GM21390 (cell line): ENCODE results near the gene CPPED1.
"Not testable (repeated sequence)": the region's sequence is repeated elsewhere in the genome, so short reads cannot be mapped to it uniquely, and the experiment has no call there.

Source experiments
- ATAC-seq: cut with Tn5 transposase; IDR thresholded peaks from one replicate; pipeline ENCODE4 v1.9.1; 2021; ENCODE audit not compliant: unreplicated experiment

The CPPED1 gene

GRCh38 chr16:12802048-12802447 is 1.6 kb downstream of the CPPED1 start:
- ATAC-seq = no peak

GRCh38 chr16:12801511-12802042 is 2.1 kb downstream of the CPPED1 start:
- ATAC-seq = no peak

GRCh38 chr16:12800817-12801216 is 2.9 kb downstream of the CPPED1 start:
- ATAC-seq = no peak

GRCh38 chr16:12799996-12800395 is 3.7 kb downstream of the CPPED1 start:
- not testable (repeated sequence) for ATAC-seq

GRCh38 chr16:12798846-12799245 is 4.8 kb downstream of the CPPED1 start:
- no peak for ATAC-seq

GRCh38 chr16:12798171-12798570 is 5.5 kb downstream of the CPPED1 start:
- ATAC-seq = no peak

- no peak for ATAC-seq
Observed at GRCh38 chr16:12796498-12796897, 7.2 kb downstream of the CPPED1 start.

GRCh38 chr16:12794486-12795387 is 8.9 kb downstream of the CPPED1 start:
- no peak for ATAC-seq

GRCh38 chr16:12793865-12794240 is 9.8 kb downstream of the CPPED1 start:
- ATAC-seq = no peak

GRCh38 chr16:12793120-12793864 is 10.4 kb downstream of the CPPED1 start:
- no peak for ATAC-seq

GRCh38 chr16:12792528-12792927 is 11.2 kb downstream of the CPPED1 start:
- not testable (repeated sequence) for ATAC-seq

GRCh38 chr16:12791340-12791739 is 12.3 kb downstream of the CPPED1 start:
- ATAC-seq = no peak

GRCh38 chr16:12788758-12789157 is 14.9 kb downstream of the CPPED1 start:
- no peak for ATAC-seq

- no peak for ATAC-seq
Observed at GRCh38 chr16:12786081-12786480, 17.6 kb downstream of the CPPED1 start.

- no peak for ATAC-seq
Observed at GRCh38 chr16:12784076-12784475, 19.6 kb downstream of the CPPED1 start.

- no peak for ATAC-seq
Observed at GRCh38 chr16:12781777-12782176, 21.9 kb downstream of the CPPED1 start.

- ATAC-seq = no peak
Observed at GRCh38 chr16:12780467-12780866, 23.2 kb downstream of the CPPED1 start.

GRCh38 chr16:12778726-12779125 is 25.0 kb downstream of the CPPED1 start:
- no peak for ATAC-seq

GRCh38 chr16:12775656-12776236 is 27.9 kb downstream of the CPPED1 start:
- no peak for ATAC-seq

- ATAC-seq = no peak
Observed at GRCh38 chr16:12773221-12773620, 30.5 kb downstream of the CPPED1 start.

GRCh38 chr16:12771341-12771798 is 32.3 kb downstream of the CPPED1 start:
- ATAC-seq = no peak
